Immature natural killer cell (primary cell): Measurements from ENCODE around the gene THSD4. TPM values are rescaled to one million over a fixed set of nuclear protein-coding genes. Genes with fewer than 3 reads are reported as not detected.

Experiments
- DNase-seq, 3 donors: peaks; one replicate each; pipeline ENCODE4 v3.0.0; 2022; ENCODE audit warnings: mixed read lengths in 1 of 3
- H3K27ac Mint-ChIP-seq, 6 donors: one replicate each; pipeline ENCODE4 v1.8.0; 2020; ENCODE audit warnings: mixed read lengths in 6 of 6, mild to moderate bottlenecking in 5 of 6, inconsistent platforms in 4 of 6, moderate library complexity in 3 of 6
- H3K27me3 Mint-ChIP-seq, 3 donors: one replicate each; pipeline ENCODE4 v1.8.0; 2020 to 2021; ENCODE audit warnings: low read depth in 3 of 3, mild to moderate bottlenecking in 3 of 3, mixed read lengths in 3 of 3, moderate library complexity in 3 of 3, inconsistent platforms in 1 of 3
- H3K36me3 Mint-ChIP-seq, 3 donors: one replicate each; pipeline ENCODE4 v1.8.0; 2020; ENCODE audit warnings: mixed read lengths in 3 of 3, inconsistent platforms in 2 of 3, mild to moderate bottlenecking in 2 of 3
- H3K4me1 Mint-ChIP-seq, 2 donors: one replicate each; pipeline ENCODE4 v1.8.0; 2020; ENCODE audit warnings: inconsistent platforms in 2 of 2, mild to moderate bottlenecking in 2 of 2, mixed read lengths in 2 of 2, moderate library complexity in 1 of 2
- H3K4me3 Mint-ChIP-seq, 5 donors: one replicate each; pipeline ENCODE4 v1.8.0; 2020; ENCODE audit warnings: mild to moderate bottlenecking in 5 of 5, mixed read lengths in 5 of 5, inconsistent platforms in 3 of 5, moderate library complexity in 3 of 5
- H3K9me3 Mint-ChIP-seq, 6 donors: one replicate each; pipeline ENCODE4 v1.8.0; 2020; ENCODE audit warnings: mild to moderate bottlenecking in 6 of 6, mixed read lengths in 6 of 6, inconsistent platforms in 4 of 6, moderate library complexity in 3 of 6
- polyA plus RNA-seq, 3 donors: library from polyadenylated mRNA; unstranded; fragments of 300-500 nt; fragmentation: Illumina TruSeq; gene quantifications; one replicate each; pipeline ENCODE4 v1.2.3, GENCODE V29; 2021

The THSD4 gene
- polyA plus RNA-seq, 3 donors from 2014 or later, result not detected

DNA sequence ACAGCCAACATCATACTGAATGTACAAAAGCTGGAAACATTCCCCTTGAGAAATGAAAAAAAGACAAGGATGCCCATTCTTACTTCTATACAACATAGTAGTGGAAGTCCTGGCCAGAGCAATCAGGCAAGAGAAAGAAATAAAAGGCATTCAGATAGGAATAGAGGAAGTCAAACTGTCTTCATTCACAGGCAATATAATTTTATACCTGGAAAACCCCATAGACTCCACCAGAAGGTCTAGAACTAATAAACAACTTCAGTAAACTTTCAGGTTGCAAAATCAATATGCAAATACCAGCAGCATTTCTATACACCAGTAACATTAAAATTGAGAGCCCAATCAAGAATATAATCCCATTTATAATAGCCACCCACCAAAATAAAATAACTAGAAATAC, 27.1 kb upstream of the THSD4 start:
- H3K4me3 Mint-ChIP-seq, result no peak overlapping the region
- no peaks in the 10 kb centered on the region for H3K4me1 Mint-ChIP-seq
- no peak overlapping the region for H3K27ac Mint-ChIP-seq
- peaks cover 0 to 7% (median 4%) of the 10 kb centered on the region in 3 donors for H3K27me3 Mint-ChIP-seq
- peaks cover 0 to 4% (median 0%) of the 10 kb centered on the region in 6 donors for H3K9me3 Mint-ChIP-seq
- no peaks in the 10 kb centered on the region for H3K36me3 Mint-ChIP-seq
- DNase-seq, result no peak

DNA sequence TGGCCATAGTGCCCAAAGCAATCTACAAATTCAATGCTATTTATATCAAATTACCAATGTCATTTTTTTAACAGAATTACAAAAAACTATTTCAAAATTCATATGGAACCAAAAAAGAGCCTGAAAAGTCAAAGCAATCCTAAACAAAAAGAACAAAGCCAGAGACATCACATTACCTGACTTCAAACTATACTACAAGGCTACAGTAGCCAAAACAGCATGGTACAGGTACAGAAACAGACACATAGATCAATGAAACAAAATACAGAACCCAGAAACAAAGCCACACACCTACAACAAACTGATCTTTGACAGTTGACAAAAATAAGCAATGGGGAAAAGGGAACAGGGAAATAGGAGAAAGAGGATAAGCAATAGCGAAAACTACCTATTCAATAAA, 26.6 kb upstream of the THSD4 start:
- H3K9me3 Mint-ChIP-seq, result peaks cover 0 to 4% (median 0%) of the 10 kb centered on the region in 6 donors
- no peak overlapping the region for H3K4me3 Mint-ChIP-seq
- peaks cover 0 to 10% (median 3%) of the 10 kb centered on the region in 3 donors for H3K27me3 Mint-ChIP-seq
- H3K4me1 Mint-ChIP-seq, result no peaks in the 10 kb centered on the region
- DNase-seq, result no peak
- no peak overlapping the region for H3K27ac Mint-ChIP-seq
- no peaks in the 10 kb centered on the region for H3K36me3 Mint-ChIP-seq

- H3K9me3 Mint-ChIP-seq, result no peaks in the 10 kb centered on the region
- DNase-seq, result no peak
- H3K4me3 Mint-ChIP-seq, result no peak overlapping the region
- peaks cover 0 to 8% (median 2%) of the 10 kb centered on the region in 3 donors for H3K27me3 Mint-ChIP-seq
- no peaks in the 10 kb centered on the region for H3K4me1 Mint-ChIP-seq
- no peaks in the 10 kb centered on the region for H3K36me3 Mint-ChIP-seq
- no peak overlapping the region for H3K27ac Mint-ChIP-seq
Measured at GRCh38 chr15:71089801-71090200, 25.5 kb upstream of the THSD4 start.

- Mint-ChIP-seq H3K4me1 (no peaks in the 10 kb centered on the region), H3K36me3 (no peaks in the 10 kb centered on the region), H3K9me3 (no peaks in the 10 kb centered on the region), H3K27ac (no peak overlapping the region), H3K27me3 (peaks cover 0 to 8% (median 2%) of the 10 kb centered on the region in 3 donors), H3K4me3 (no peak overlapping the region)
- no peak for DNase-seq
Measured at GRCh38 chr15:71091601-71092000, 23.7 kb upstream of the THSD4 start.

GRCh38 chr15:71092056-71092600, 23.1 kb upstream of the THSD4 start:
- Mint-ChIP-seq H3K27me3 (peaks cover 0 to 8% (median under 1%) of the 10 kb centered on the region in 3 donors), H3K4me3 (no peak overlapping the region), H3K4me1 (no peaks in the 10 kb centered on the region), H3K27ac (no peak overlapping the region), H3K36me3 (no peaks in the 10 kb centered on the region), H3K9me3 (no peaks in the 10 kb centered on the region)
- DNase-seq, result no peak

- Mint-ChIP-seq H3K9me3 (no peaks in the 10 kb centered on the region), H3K36me3 (no peaks in the 10 kb centered on the region)
Measured at GRCh38 chr15:71093054-71094024, 21.9 kb upstream of the THSD4 start.

DNA sequence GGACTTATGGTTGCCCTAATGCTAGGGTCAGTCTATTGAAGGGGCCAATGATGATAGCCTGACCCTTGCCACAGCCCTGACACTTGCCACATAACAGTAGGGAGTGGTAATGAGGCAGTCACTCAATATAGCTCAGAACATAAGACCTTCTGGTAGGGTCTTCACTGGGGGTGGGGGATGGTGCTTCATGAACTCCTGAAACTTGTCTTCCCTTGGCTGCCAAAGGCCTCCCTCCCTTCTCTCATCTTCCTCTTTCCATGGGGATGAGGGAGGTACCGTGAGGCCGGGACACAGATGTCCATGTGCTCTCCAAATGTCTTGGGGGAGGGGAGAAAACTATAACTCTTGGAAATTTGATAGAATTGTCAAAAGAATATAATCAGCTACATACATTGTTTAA, 21.1 kb upstream of the THSD4 start:
- Mint-ChIP-seq H3K27me3 (peaks cover 0 to 5% (median 0%) of the 10 kb centered on the region in 3 donors), H3K4me3 (no peak overlapping the region), H3K36me3 (no peaks in the 10 kb centered on the region), H3K9me3 (no peaks in the 10 kb centered on the region), H3K4me1 (no peaks in the 10 kb centered on the region), H3K27ac (no peak overlapping the region)
- no peak for DNase-seq

More at GRCh38 chr15:71093054-71094024, 21.9 kb upstream of the THSD4 start:
- no peaks in the 10 kb centered on the region for H3K4me1 Mint-ChIP-seq
- no peak for DNase-seq
- no peak overlapping the region for H3K27ac Mint-ChIP-seq
- no peak overlapping the region for H3K4me3 Mint-ChIP-seq
- H3K27me3 Mint-ChIP-seq, result peaks cover 0 to 5% (median 0%) of the 10 kb centered on the region in 3 donors

DNA sequence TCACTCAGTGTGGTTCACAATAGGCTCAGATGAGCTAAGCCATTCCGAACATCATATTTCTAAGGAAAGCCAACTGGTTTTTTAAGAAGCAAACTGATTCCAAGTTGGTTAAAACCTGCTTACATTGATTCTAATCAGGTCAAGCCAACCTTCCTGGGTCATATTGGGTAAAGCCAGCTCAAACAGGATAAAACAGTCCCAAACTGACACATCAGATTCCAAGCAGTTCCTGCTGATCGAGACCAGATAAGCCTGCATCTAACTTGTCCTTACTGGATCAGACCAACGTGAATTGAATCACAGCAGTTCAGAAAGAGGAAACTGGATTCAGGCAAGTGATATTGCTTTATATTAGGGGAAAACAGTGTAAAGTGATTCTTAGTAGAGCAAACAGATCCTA, 18.6 kb upstream of the THSD4 start:
- Mint-ChIP-seq H3K4me3 (no peak overlapping the region), H3K27me3 (peaks cover 0 to 5% (median 0%) of the 10 kb centered on the region in 3 donors), H3K27ac (no peak overlapping the region), H3K36me3 (no peaks in the 10 kb centered on the region), H3K9me3 (no peaks in the 10 kb centered on the region), H3K4me1 (no peaks in the 10 kb centered on the region)
- no peak for DNase-seq

- H3K27ac Mint-ChIP-seq, result no peak overlapping the region
- H3K4me3 Mint-ChIP-seq, result no peak overlapping the region
- peaks cover 0 to 5% (median 3%) of the 10 kb centered on the region in 3 donors for H3K27me3 Mint-ChIP-seq
- no peak for DNase-seq
- no peaks in the 10 kb centered on the region for H3K4me1 Mint-ChIP-seq
- no peaks in the 10 kb centered on the region for H3K9me3 Mint-ChIP-seq
- H3K36me3 Mint-ChIP-seq, result no peaks in the 10 kb centered on the region
Measured at GRCh38 chr15:71097890-71098289, 17.4 kb upstream of the THSD4 start.

- peaks cover 0 to 5% (median 0%) of the 10 kb centered on the region in 3 donors for H3K27me3 Mint-ChIP-seq
- DNase-seq, result no peak
- no peak overlapping the region for H3K27ac Mint-ChIP-seq
- no peaks in the 10 kb centered on the region for H3K4me1 Mint-ChIP-seq
- H3K4me3 Mint-ChIP-seq, result no peak overlapping the region
- H3K36me3 Mint-ChIP-seq, result no peaks in the 10 kb centered on the region
- H3K9me3 Mint-ChIP-seq, result peaks cover 0 to 3% (median 0%) of the 10 kb centered on the region in 6 donors
Measured at GRCh38 chr15:71098920-71099319, 16.4 kb upstream of the THSD4 start.

DNA sequence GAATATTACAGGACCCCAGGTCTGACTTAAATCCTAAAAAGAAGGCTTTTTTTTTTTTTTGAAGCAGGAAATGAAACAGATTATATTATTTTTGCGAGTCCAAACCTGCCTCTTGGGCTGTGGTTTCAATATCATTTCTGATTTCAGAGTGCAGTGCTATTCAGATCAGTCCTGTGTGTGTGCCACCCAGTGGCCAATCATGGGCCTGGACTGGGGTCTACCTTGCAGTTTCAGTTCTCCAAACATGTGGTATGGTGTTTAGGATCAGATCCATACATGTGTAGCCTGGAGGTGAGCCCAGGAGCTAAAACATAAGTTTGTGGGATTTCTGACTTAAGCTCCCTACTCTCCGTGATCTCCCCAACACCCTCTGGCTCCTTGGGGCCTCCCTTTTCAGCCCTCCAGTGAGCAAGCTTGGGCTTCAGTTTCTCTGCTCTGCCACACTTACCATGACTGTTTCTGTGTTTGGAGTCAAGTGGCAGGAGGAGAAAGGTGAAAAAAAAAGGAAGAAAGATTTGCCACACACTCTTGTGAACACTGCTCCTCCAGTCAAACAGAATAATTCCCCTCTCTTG, 12.1 kb upstream of the THSD4 start:
- Mint-ChIP-seq H3K36me3 (no peaks in the 10 kb centered on the region), H3K4me3 (no peak overlapping the region), H3K9me3 (peaks cover 0 to 5% (median 0%) of the 10 kb centered on the region in 6 donors), H3K27me3 (peaks cover 0 to 7% (median 5%) of the 10 kb centered on the region in 3 donors), H3K4me1 (no peaks in the 10 kb centered on the region), H3K27ac (no peak overlapping the region)
- DNase-seq, result no peak

GRCh38 chr15:71104636-71105035, 10.6 kb upstream of the THSD4 start:
- Mint-ChIP-seq H3K9me3 (peaks cover 0 to 5% (median 0%) of the 10 kb centered on the region in 6 donors), H3K4me3 (no peak overlapping the region), H3K27me3 (peaks cover 2 to 7% (median 6%) of the 10 kb centered on the region in 3 donors), H3K27ac (no peak overlapping the region), H3K36me3 (no peaks in the 10 kb centered on the region), H3K4me1 (no peaks in the 10 kb centered on the region)
- no peak for DNase-seq

DNA sequence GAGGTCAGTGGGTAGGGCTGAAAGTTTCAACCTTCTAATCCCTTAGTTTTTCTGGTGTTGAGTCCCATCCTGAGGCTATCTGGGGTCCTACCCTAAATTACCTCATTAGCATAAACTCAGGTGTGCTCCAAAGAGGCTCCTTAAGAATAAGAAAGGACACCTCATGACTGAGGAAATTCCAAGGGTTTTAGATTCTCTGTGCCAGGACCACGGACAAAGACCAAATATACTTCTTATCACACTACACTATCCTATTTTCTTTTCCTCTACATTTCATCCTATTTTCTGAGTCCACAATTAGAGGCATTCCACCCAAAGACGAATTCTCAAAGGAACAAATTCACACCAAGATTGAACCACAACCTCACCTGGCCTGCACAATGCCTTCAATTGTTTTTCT, 9.8 kb upstream of the THSD4 start:
- Mint-ChIP-seq H3K4me3 (no peak overlapping the region), H3K27me3 (peaks cover 2 to 7% (median 6%) of the 10 kb centered on the region in 3 donors), H3K4me1 (no peaks in the 10 kb centered on the region), H3K9me3 (peaks cover 0 to 5% (median 0%) of the 10 kb centered on the region in 6 donors), H3K27ac (no peak overlapping the region), H3K36me3 (no peaks in the 10 kb centered on the region)
- DNase-seq, result no peak
